SK-N-DZ (cell line): Measurements from ENCODE around the gene NIN.
"Not testable (repeated sequence)": the region's sequence is repeated elsewhere in the genome, so short reads cannot be mapped to it uniquely, and the experiment has no call there.

Source experiments
- DNase-seq: peaks from one replicate; pipeline ENCODE4 v3.0.0-alpha.2; 2015; ENCODE audit warnings: low spot score

Gene NIN

GRCh38 chr14:50819303-50819702 is 11.7 kb downstream of the NIN start:
- DNase-seq, result not testable (repeated sequence)

GRCh38 chr14:50816395-50817047 is 14.4 kb downstream of the NIN start:
- no peak for DNase-seq

- not testable (repeated sequence) for DNase-seq
These were observed 15.4 kb downstream of the NIN start for GRCh38 chr14:50815526-50815925.

GRCh38 chr14:50815058-50815457 is 15.9 kb downstream of the NIN start:
- DNase-seq, result not testable (repeated sequence)

GRCh38 chr14:50814161-50814560 is 16.8 kb downstream of the NIN start:
- no peak for DNase-seq

GRCh38 chr14:50813544-50813863 is 17.5 kb downstream of the NIN start:
- DNase-seq, result no peak

GRCh38 chr14:50812856-50813543 is 18.0 kb downstream of the NIN start:
- no peak for DNase-seq

- no peak for DNase-seq
These were observed 18.8 kb downstream of the NIN start for GRCh38 chr14:50812180-50812579.

- DNase-seq, result no peak
These were observed 22.9 kb downstream of the NIN start for GRCh38 chr14:50808053-50808452.

GRCh38 chr14:50806241-50806933 is 24.6 kb downstream of the NIN start:
- DNase-seq, result no peak

GRCh38 chr14:50805396-50805795 is 25.6 kb downstream of the NIN start:
- DNase-seq, result no peak

GRCh38 chr14:50804181-50804721 is 26.7 kb downstream of the NIN start:
- DNase-seq, result no peak

GRCh38 chr14:50801706-50802105 is 29.3 kb downstream of the NIN start:
- DNase-seq, result no peak

GRCh38 chr14:50800032-50800431 is 30.9 kb downstream of the NIN start:
- DNase-seq, result no peak

GRCh38 chr14:50798048-50798421 is 32.9 kb downstream of the NIN start:
- DNase-seq, result no peak

GRCh38 chr14:50797250-50798047 is 33.5 kb downstream of the NIN start:
- no peak for DNase-seq

GRCh38 chr14:50796390-50796789 is 34.6 kb downstream of the NIN start:
- no peak for DNase-seq

GRCh38 chr14:50795909-50796308 is 35.1 kb downstream of the NIN start:
- DNase-seq, result no peak

GRCh38 chr14:50795142-50795541 is 35.8 kb downstream of the NIN start:
- DNase-seq, result no peak

GRCh38 chr14:50794068-50794645 is 36.8 kb downstream of the NIN start:
- no peak for DNase-seq

GRCh38 chr14:50792634-50793068 is 38.3 kb downstream of the NIN start:
- no peak for DNase-seq
